Right lobe of liver (tissue), 4 donors: ENCODE measurements around the gene SUPT4H1.
"Not testable (repeated sequence)": the region's sequence is repeated elsewhere in the genome, so short reads cannot be mapped to it uniquely, and the experiment has no call there.

Source experiments
- POLR2A ChIP-seq: fragments of 450-650 bp; IDR thresholded peaks from one replicate; pipeline ENCODE4 v1.6.1; 2017; ENCODE audit warnings: antibody characterized with exemption, mild to moderate bottlenecking
- TF ChIP-seq, protein P1 (sequence below), 4 donors: fragments of 200-600 bp in 3 of 4; fragments of 450-650 bp in 1 of 4; IDR thresholded peaks; one replicate each; pipeline versions ENCODE4 v1.5.1 to v1.8.0; 2016 to 2022; ENCODE audit warnings: antibody characterized with exemption in 4 of 4, mild to moderate bottlenecking in 2 of 4
- donor health status: DM: no; HTN: no; CAD: no.
- donor health status: DM: no; HTN: no; CAD: no.
- donor health status: DM: no; HTN: yes; CAD: no.

DNA sequence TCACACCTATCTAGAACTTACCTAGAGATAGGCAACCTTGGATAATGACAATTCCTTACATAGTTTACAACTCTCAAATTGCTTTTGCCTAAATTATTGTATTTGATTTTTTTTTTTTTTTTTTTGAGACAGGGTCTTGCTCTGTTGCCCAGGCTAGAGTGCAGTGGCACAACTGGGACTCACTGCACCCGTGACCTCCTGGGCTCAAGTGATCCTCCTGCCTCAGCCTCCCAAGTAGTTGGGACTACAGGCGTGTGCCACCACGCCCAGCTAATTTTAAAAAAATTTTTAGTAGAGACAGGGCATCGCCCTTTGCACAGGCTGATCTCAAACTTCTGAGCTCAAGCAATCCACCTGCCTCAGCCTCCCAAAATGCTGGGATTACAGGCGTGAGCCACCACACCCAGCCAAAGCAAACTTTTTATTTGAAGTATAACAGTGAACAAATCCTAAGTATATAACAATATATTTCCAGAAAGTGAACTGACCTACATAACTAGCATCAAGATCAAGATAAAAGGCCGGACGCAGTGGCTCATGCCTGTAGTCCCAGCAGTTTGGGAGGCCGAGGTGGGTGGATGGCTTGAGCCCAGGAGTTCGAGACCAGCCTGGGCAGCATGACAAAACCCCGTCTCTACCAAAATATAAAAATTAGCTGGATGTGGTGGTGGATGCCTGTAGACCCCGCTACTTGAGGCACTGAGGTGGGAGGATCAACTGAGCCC lies 10.7 kb downstream of the SUPT4H1 start:
- TF ChIP-seq, protein P1, sequence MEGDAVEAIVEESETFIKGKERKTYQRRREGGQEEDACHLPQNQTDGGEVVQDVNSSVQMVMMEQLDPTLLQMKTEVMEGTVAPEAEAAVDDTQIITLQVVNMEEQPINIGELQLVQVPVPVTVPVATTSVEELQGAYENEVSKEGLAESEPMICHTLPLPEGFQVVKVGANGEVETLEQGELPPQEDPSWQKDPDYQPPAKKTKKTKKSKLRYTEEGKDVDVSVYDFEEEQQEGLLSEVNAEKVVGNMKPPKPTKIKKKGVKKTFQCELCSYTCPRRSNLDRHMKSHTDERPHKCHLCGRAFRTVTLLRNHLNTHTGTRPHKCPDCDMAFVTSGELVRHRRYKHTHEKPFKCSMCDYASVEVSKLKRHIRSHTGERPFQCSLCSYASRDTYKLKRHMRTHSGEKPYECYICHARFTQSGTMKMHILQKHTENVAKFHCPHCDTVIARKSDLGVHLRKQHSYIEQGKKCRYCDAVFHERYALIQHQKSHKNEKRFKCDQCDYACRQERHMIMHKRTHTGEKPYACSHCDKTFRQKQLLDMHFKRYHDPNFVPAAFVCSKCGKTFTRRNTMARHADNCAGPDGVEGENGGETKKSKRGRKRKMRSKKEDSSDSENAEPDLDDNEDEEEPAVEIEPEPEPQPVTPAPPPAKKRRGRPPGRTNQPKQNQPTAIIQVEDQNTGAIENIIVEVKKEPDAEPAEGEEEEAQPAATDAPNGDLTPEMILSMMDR (IDR thresholded peaks at IDR 0.05), result not testable (repeated sequence)
- not testable (repeated sequence) for TF ChIP-seq POLR2A
